Middle frontal gyrus (tissue), 1 donor: Measurements from ENCODE around the gene C3orf20.

Experiments used
- DNase-seq: peaks from one replicate; pipeline ENCODE4 v3.0.0-alpha.2; 2015; ENCODE audit warnings: low spot score; ENCODE audit errors: extremely low spot score

C3orf20 gene

GRCh38 chr3:14674841-14675240 is at the start of gene C3orf20:
Gene C3orf20 (plus strand): TSS chr3:14675141. CDS start chr3:14682714, 7,573 bp downstream.
- DNase-seq = no peak

- no peak for DNase-seq
Measured at GRCh38 chr3:14625443-14625842, 49.5 kb upstream of the C3orf20 start.

- no peak for DNase-seq
Measured at GRCh38 chr3:14627815-14628214, 47.1 kb upstream of the C3orf20 start.

GRCh38 chr3:14628406-14628805 is 46.5 kb upstream of the C3orf20 start:
- DNase-seq = no peak

- DNase-seq = no peak
Measured at GRCh38 chr3:14630404-14631100, 44.4 kb upstream of the C3orf20 start.

- no peak for DNase-seq
Measured at GRCh38 chr3:14631101-14631497, 43.8 kb upstream of the C3orf20 start.

- no peak for DNase-seq
Measured at GRCh38 chr3:14631687-14632441, 43.1 kb upstream of the C3orf20 start.

GRCh38 chr3:14632442-14632930 is 42.5 kb upstream of the C3orf20 start:
- DNase-seq = no peak

GRCh38 chr3:14633417-14633816 is 41.5 kb upstream of the C3orf20 start:
- no peak for DNase-seq

GRCh38 chr3:14633819-14634424 is 41.0 kb upstream of the C3orf20 start:
- DNase-seq = no peak

- no peak for DNase-seq
Measured at GRCh38 chr3:14634763-14635400, 40.1 kb upstream of the C3orf20 start.

- no peak for DNase-seq
Measured at GRCh38 chr3:14636496-14637087, 38.3 kb upstream of the C3orf20 start.

- DNase-seq = peak; percentile 27
Measured at GRCh38 chr3:14640157-14640562, 34.8 kb upstream of the C3orf20 start.

- no peak for DNase-seq
Measured at GRCh38 chr3:14640734-14641133, 34.2 kb upstream of the C3orf20 start.

GRCh38 chr3:14641346-14641745 is 33.6 kb upstream of the C3orf20 start:
- no peak for DNase-seq

GRCh38 chr3:14645453-14645852 is 29.5 kb upstream of the C3orf20 start:
- DNase-seq = no peak

- no peak for DNase-seq
Measured at GRCh38 chr3:14646131-14646573, 28.8 kb upstream of the C3orf20 start.

GRCh38 chr3:14646589-14647413 is 28.1 kb upstream of the C3orf20 start:
- no peak for DNase-seq

GRCh38 chr3:14647976-14648955 is 26.7 kb upstream of the C3orf20 start:
- DNase-seq = no peak
